ENCODE measurements around the gene POLE4.

GRCh38 chr2:74959106-74959751 is 786 bp downstream of the POLE4 start:
- TF ChIP-seq POLR2AphosphoS5 (IDR thresholded peaks at IDR 0.05; ENCODE audit: low read depth, low read length) = no peak
- no peak for TF ChIP-seq TAF1 (IDR thresholded peaks at IDR 0.05; ENCODE audit: borderline replicate concordance, low read depth, low read length)
